Liver (tissue), 9 donors: ENCODE measurements around the gene AHNAK2. TPM values are rescaled to one million over a fixed set of nuclear protein-coding genes. Genes with fewer than 3 reads are reported as not detected.

Experiments
- DNase-seq: peaks from one replicate; pipeline ENCODE4 v3.0.0-alpha.2; 2017; ENCODE audit warnings: low spot score
- H3K27ac ChIP-seq, 2 donors: one replicate each; pipeline ENCODE4 v1.7.0; 2013; ENCODE audit warnings: inconsistent platforms in 2 of 2, low read length in 2 of 2, control low read depth in 1 of 2, low read depth in 1 of 2, mild to moderate bottlenecking in 1 of 2
- H3K27me3 ChIP-seq, 4 donors: one replicate each; pipeline versions ENCODE4 v1.6.1 to v1.7.0; 2013; ENCODE audit warnings: low read length in 3 of 4, inconsistent platforms in 1 of 4, mild to moderate bottlenecking in 1 of 4, moderate library complexity in 1 of 4; ENCODE audit not compliant: control insufficient read depth in 4 of 4, insufficient read depth in 4 of 4
- H3K36me3 ChIP-seq, 4 donors: one replicate each; pipeline versions ENCODE4 v1.6.1 to v1.7.0; 2013; ENCODE audit warnings: low read length in 3 of 4, mild to moderate bottlenecking in 3 of 4, low read depth in 1 of 4, moderate library complexity in 1 of 4; ENCODE audit not compliant: control insufficient read depth in 4 of 4, insufficient read depth in 3 of 4
- H3K4me1 ChIP-seq, 4 donors: one replicate each; pipeline versions ENCODE4 v1.6.1 to v1.7.0; 2013; ENCODE audit warnings: low read length in 3 of 4, mild to moderate bottlenecking in 3 of 4, moderate library complexity in 1 of 4; ENCODE audit not compliant: control insufficient read depth in 4 of 4, insufficient read depth in 4 of 4
- H3K4me3 ChIP-seq, 3 donors: one replicate each; pipeline versions ENCODE4 v1.6.1 to v1.7.0; 2013; ENCODE audit warnings: low read length in 3 of 3, control low read depth in 1 of 3, low read depth in 1 of 3, mild to moderate bottlenecking in 1 of 3
- H3K9ac ChIP-seq, 2 donors: one replicate each; pipeline ENCODE4 v1.7.0; 2013; ENCODE audit warnings: low read length in 2 of 2, mild to moderate bottlenecking in 2 of 2, moderate library complexity in 2 of 2, control low read depth in 1 of 2, low read depth in 1 of 2
- H3K9me3 ChIP-seq, 4 donors: one replicate each; pipeline versions ENCODE4 v1.6.1 to v1.7.0; 2013; ENCODE audit warnings: low read length in 3 of 4; ENCODE audit not compliant: control insufficient read depth in 4 of 4
- ATF3 ChIP-seq: IDR thresholded peaks from 2 replicates; pipeline ENCODE4 v1.6.1; 2016; ENCODE audit warnings: antibody characterized with exemption
- CTCF ChIP-seq: fragments of 150-350 bp; IDR thresholded peaks from 2 replicates; pipeline ENCODE4 v1.5.1; 2017; ENCODE audit warnings: improper control_type of control experiment, low read depth, low read length; ENCODE audit not compliant: missing input control
- EGR1 ChIP-seq, 2 donors: IDR thresholded peaks; 2 replicates each; pipeline ENCODE4 v1.6.1; 2016 to 2018; ENCODE audit warnings: antibody characterized with exemption in 2 of 2, low read depth in 2 of 2
- FOXA1 ChIP-seq: IDR thresholded peaks from 2 replicates; pipeline ENCODE4 v1.6.1; 2016; ENCODE audit warnings: antibody characterized with exemption
- FOXA2 ChIP-seq: IDR thresholded peaks from 2 replicates; pipeline ENCODE4 v1.6.1; 2016; ENCODE audit warnings: antibody characterized with exemption
- GABPA ChIP-seq, 2 donors: IDR thresholded peaks in 1 of 2; conservative IDR thresholded peaks in 1 of 2; 2 replicates each; pipeline ENCODE4 v1.6.1; 2016; ENCODE audit warnings: antibody characterized with exemption in 2 of 2, mild to moderate bottlenecking in 1 of 2, moderate library complexity in 1 of 2
- HNF4A ChIP-seq, 2 donors: conservative IDR thresholded peaks; 2 replicates each; pipeline ENCODE4 v1.6.1; 2016; ENCODE audit warnings: antibody characterized with exemption in 2 of 2, mild to moderate bottlenecking in 2 of 2
- HNF4G ChIP-seq: IDR thresholded peaks from 2 replicates; pipeline ENCODE4 v1.6.1; 2016; ENCODE audit warnings: antibody characterized with exemption
- JUND ChIP-seq, 2 donors: IDR thresholded peaks; 2 replicates each; pipeline ENCODE4 v1.6.1; 2016; ENCODE audit warnings: antibody characterized with exemption in 2 of 2
- MAX ChIP-seq: IDR thresholded peaks from 2 replicates; pipeline ENCODE4 v1.6.1; 2016; ENCODE audit warnings: antibody characterized with exemption
- NR2F2 ChIP-seq: IDR thresholded peaks from 2 replicates; pipeline ENCODE4 v1.6.1; 2016; ENCODE audit warnings: antibody characterized with exemption
- RAD21 ChIP-seq, 2 donors: IDR thresholded peaks; 2 replicates each; pipeline ENCODE4 v1.6.1; 2016; ENCODE audit warnings: antibody characterized with exemption in 2 of 2, mild to moderate bottlenecking in 2 of 2
- REST ChIP-seq: IDR thresholded peaks from 2 replicates; pipeline ENCODE4 v1.6.1; 2016; ENCODE audit warnings: antibody characterized with exemption, mild to moderate bottlenecking
- RXRA ChIP-seq, 2 donors: IDR thresholded peaks; 2 replicates each; pipeline ENCODE4 v1.6.1; 2017 to 2018; ENCODE audit warnings: antibody characterized with exemption in 2 of 2, mild to moderate bottlenecking in 1 of 2
- SP1 ChIP-seq: IDR thresholded peaks from 2 replicates; pipeline ENCODE4 v1.6.1; 2018; ENCODE audit warnings: antibody characterized with exemption, mild to moderate bottlenecking
- TAF1 ChIP-seq: conservative IDR thresholded peaks from 2 replicates; pipeline ENCODE4 v1.6.1; 2016; ENCODE audit warnings: antibody characterized with exemption, mild to moderate bottlenecking
- YY1 ChIP-seq: IDR thresholded peaks from 2 replicates; pipeline ENCODE4 v1.6.1; 2016; ENCODE audit warnings: antibody characterized with exemption, mild to moderate bottlenecking
- ZBTB33 ChIP-seq: IDR thresholded peaks from 2 replicates; pipeline ENCODE4 v1.6.1; 2016; ENCODE audit warnings: antibody characterized with exemption
- WGBS: extraction: QIAGEN DNeasy Blood & Tissue Kit; methylation state at CpG from one replicate; pipeline ENCODE4 v1.1.7; 2013; 5-methylcytosine and 5-hydroxymethylcytosine counted together
- polyA plus RNA-seq, 2 donors: library from polyadenylated mRNA; stranded (reverse) in 1 of 2; unstranded in 1 of 2; fragments of 200-250 nt in 1 of 2; fragments of >200 nt in 1 of 2; fragmentation: Nextera tagmentation in 1 of 2; extraction: Ambion mirVana in 1 of 2; gene quantifications; one replicate each; pipeline versions ENCODE4 v1.2.1 to v1.2.3, GENCODE V29; 2013 to 2015
- total RNA-seq, 2 donors: library from RNA; depleted of rRNA; stranded (reverse); fragments of >200 nt; gene quantifications; one replicate each; pipeline ENCODE4 v1.2.3, GENCODE V29; 2014
- donor health status: healthy.
- donor health status: healthy.
- donor health status: healthy.
- donor health status: healthy.
- donor health status: healthy.

Gene AHNAK2
- total and polyA plus RNA-seq, 4 donors: 0.05 to 2.6 (median 1.2) TPM

GRCh38 chr14:104993306-104993705, 15.1 kb upstream of the AHNAK2 start (continued):
- TF ChIP-seq GABPA (IDR thresholded peaks at IDR 0.05 in 1 of 2, conservative IDR thresholded peaks at IDR 0.05 in 1 of 2) (no peak), FOXA2 (no peak), HNF4G (no peak), ZBTB33 (no peak), RAD21 (IDR thresholded peaks at IDR 0.05) (no peak), HNF4A (conservative IDR thresholded peaks at IDR 0.05) (no peak), MAX (no peak), EGR1 (IDR thresholded peaks at IDR 0.05; ENCODE audit: low read depth in 2 of 2) (no peak)

- H3K4me3 ChIP-seq: no peak overlapping the region
- DNase-seq: no peak
- H3K27me3 ChIP-seq: no peaks in the 10 kb centered on the region
- H3K4me1 ChIP-seq: no peaks in the 10 kb centered on the region
- TF ChIP-seq ATF3 (no peak), RXRA (IDR thresholded peaks at IDR 0.05) (no peak), FOXA1 (no peak), GABPA (IDR thresholded peaks at IDR 0.05 in 1 of 2, conservative IDR thresholded peaks at IDR 0.05 in 1 of 2) (no peak), CTCF (no peak), JUND (IDR thresholded peaks at IDR 0.05) (no peak), SP1 (no peak), NR2F2 (no peak), MAX (no peak), HNF4G (no peak), RAD21 (IDR thresholded peaks at IDR 0.05) (no peak)
- H3K27ac ChIP-seq: no peak overlapping the region
- H3K36me3 ChIP-seq: peaks cover 0 to 14% (median 3%) of the 10 kb centered on the region in 4 donors
- no peak overlapping the region for H3K9ac ChIP-seq
- 97% methylated on average over 11 of the region's 11 CpGs for WGBS
- H3K9me3 ChIP-seq: no peaks in the 10 kb centered on the region
Measured at GRCh38 chr14:104992501-104992900, 14.3 kb upstream of the AHNAK2 start.

- Histone ChIP-seq H3K9me3 (no peaks in the 10 kb centered on the region), H3K4me3 (no peak overlapping the region), H3K27me3 (no peaks in the 10 kb centered on the region), H3K4me1 (peaks cover 0 to 1% (median 0%) of the 10 kb centered on the region in 4 donors), H3K9ac (no peak overlapping the region), H3K36me3 (peaks cover 0 to 14% (median 3%) of the 10 kb centered on the region in 4 donors), H3K27ac (no peak overlapping the region)
- TF ChIP-seq RXRA (IDR thresholded peaks at IDR 0.05): no peak
- TF ChIP-seq HNF4G: no peak
- no peak for TF ChIP-seq ATF3
- TF ChIP-seq JUND (IDR thresholded peaks at IDR 0.05): no peak
- no peak for TF ChIP-seq NR2F2
- no peak for TF ChIP-seq EGR1 (IDR thresholded peaks at IDR 0.05; ENCODE audit: low read depth in 2 of 2)
- no peak for TF ChIP-seq REST
- TF ChIP-seq MAX: no peak
- no peak for TF ChIP-seq CTCF
- no peak for TF ChIP-seq TAF1
- TF ChIP-seq GABPA (IDR thresholded peaks at IDR 0.05 in 1 of 2, conservative IDR thresholded peaks at IDR 0.05 in 1 of 2): no peak
- no peak for TF ChIP-seq YY1
- TF ChIP-seq SP1: no peak
- no peak for TF ChIP-seq RAD21 (IDR thresholded peaks at IDR 0.05)
- TF ChIP-seq FOXA1: no peak
- no peak for TF ChIP-seq FOXA2
- DNase-seq: no peak
- WGBS: 96% methylated on average over 34 of the region's 34 CpGs
Measured at GRCh38 chr14:104991896-104992230, 13.7 kb upstream of the AHNAK2 start.
